K562 (cell line): ENCODE data around the gene ZFPM1. TPM values are rescaled to one million over a fixed set of nuclear protein-coding genes. Genes with fewer than 3 reads are reported as not detected.

ENCODE experiments used
- ARID1B ChIP-seq: fragments of 450-650 bp; IDR thresholded peaks from 2 replicates; pipeline ENCODE4 v1.6.1; 2016; ENCODE audit warnings: antibody characterized with exemption, mild to moderate bottlenecking, inconsistent platforms
- ARID3A ChIP-seq: IDR thresholded peaks from 2 replicates; pipeline ENCODE4 v1.6.1; 2012; ENCODE audit warnings: low read depth, low read length, improper control_type of control experiment, borderline replicate concordance
- ATF7 ChIP-seq: fragments of 450-650 bp; IDR thresholded peaks from 2 replicates; pipeline ENCODE4 v1.7.1; 2014; ENCODE audit warnings: mild to moderate bottlenecking, moderate library complexity
- C11orf30 ChIP-seq: fragments of 450-650 bp; IDR thresholded peaks from 2 replicates; pipeline ENCODE4 v1.6.1; 2016; ENCODE audit warnings: low read depth, mild to moderate bottlenecking
- PYGO2 ChIP-seq: fragments of 450-650 bp; IDR thresholded peaks from 2 replicates; pipeline ENCODE4 v1.6.1; 2016; ENCODE audit warnings: mild to moderate bottlenecking, missing genetic modification characterization, moderate library complexity, missing compliant biosample characterization
- SREBF2 ChIP-seq: sonication (generic); formaldehyde crosslinking; IDR thresholded peaks from 2 replicates; pipeline ENCODE4 v1.4.0; 2020; ENCODE audit warnings: mild to moderate bottlenecking, missing genetic modification reagents
- TBL1XR1 ChIP-seq, 2 experiments: IDR thresholded peaks; 2 replicates each; pipeline ENCODE4 v1.6.1; 2012; ENCODE audit warnings: improper control_type of control experiment in 2 of 2, low read length in 2 of 2, mild to moderate bottlenecking in 1 of 2
- ZNF518B ChIP-seq: fragments of 250-450 bp; sonication (Bioruptor Pico); IDR thresholded peaks from 2 replicates; pipeline ENCODE4 v1.5.0; 2021; ENCODE audit warnings: mild to moderate bottlenecking, moderate library complexity
- ZNF592 ChIP-seq: fragments of 450-650 bp; IDR thresholded peaks from 2 replicates; pipeline ENCODE4 v1.6.1; 2017; ENCODE audit warnings: antibody characterized with exemption, mild to moderate bottlenecking
- ZNF778 ChIP-seq: fragments of 450-650 bp; formaldehyde crosslinking; IDR thresholded peaks from 2 replicates; pipeline ENCODE4 v1.4.0; 2020; ENCODE audit warnings: mild to moderate bottlenecking, moderate library complexity
- polyA plus RNA-seq, 8 experiments: library from polyadenylated mRNA; depleted of rRNA in 4 of 8; stranded (reverse) in 5 of 8; unstranded in 3 of 8; fragments of >200 nt; fragmentation: Nextera tagmentation in 2 of 8; fragmentation: Illumina TruSeq in 1 of 8; extraction: Ambion mirVana in 2 of 8; extraction: Trizol in 1 of 8; gene quantifications; 2 replicates each; pipeline versions ENCODE4 v1.2.1 to v1.2.3, GENCODE V29; 2011 to 2014; ENCODE audit warnings: inconsistent platforms in 1 of 8, missing spikeins in 1 of 8
- total RNA-seq, 7 experiments: library from RNA; depleted of rRNA in 6 of 7; stranded (reverse); fragments of >200 nt in 6 of 7; fragmentation: Illumina TruSeq in 2 of 7; extraction: Trizol in 2 of 7; gene quantifications; 2 replicates each; pipeline versions ENCODE4 v1.2.1 to v1.2.3, GENCODE V29; 2011 to 2021; ENCODE audit warnings: low replicate concordance in 1 of 7
- TF ChIP-seq, protein P1 (sequence below): sonication (generic); formaldehyde crosslinking; IDR thresholded peaks from 2 replicates; pipeline ENCODE4 v1.8.1; 2022; ENCODE audit warnings: missing genetic modification reagents
- TF ChIP-seq, protein P2 (sequence below): fragments of 250-450 bp; sonication (Bioruptor Pico); IDR thresholded peaks from 2 replicates; pipeline ENCODE4 v1.8.0; 2022; ENCODE audit warnings: moderate library complexity, mild to moderate bottlenecking, inconsistent platforms

Gene ZFPM1
- total and polyA plus RNA-seq, 9 of the 15 experiments (the other 6 are each of a cell fraction or from before 2014, with no cell fraction given): 0.03 to 35.9 (median 1.4) TPM

GRCh38 chr16:88560714-88561484, 107.8 kb downstream of the ZFPM1 start (continued):
- TF ChIP-seq ZNF592 (no peak), PYGO2 (tag) (no peak; the same call in 1 of the 2 replicates), ARID3A (no peak), ARID1B (no peak), ZNF778 (CRISPR knock-in tag) (no peak), ATF7 (peak; percentile 62; the same call in 1 of the 2 replicates), C11orf30 (no peak), ZNF518B (no peak; the same call in 1 of the 2 replicates), SREBF2 (peak; percentile 91; the same call in 1 of the 2 replicates), TBL1XR1 (IDR thresholded peaks at IDR 0.05; ENCODE audit: low read length in 2 of 2) (no peak)
- TF ChIP-seq, protein P1, sequence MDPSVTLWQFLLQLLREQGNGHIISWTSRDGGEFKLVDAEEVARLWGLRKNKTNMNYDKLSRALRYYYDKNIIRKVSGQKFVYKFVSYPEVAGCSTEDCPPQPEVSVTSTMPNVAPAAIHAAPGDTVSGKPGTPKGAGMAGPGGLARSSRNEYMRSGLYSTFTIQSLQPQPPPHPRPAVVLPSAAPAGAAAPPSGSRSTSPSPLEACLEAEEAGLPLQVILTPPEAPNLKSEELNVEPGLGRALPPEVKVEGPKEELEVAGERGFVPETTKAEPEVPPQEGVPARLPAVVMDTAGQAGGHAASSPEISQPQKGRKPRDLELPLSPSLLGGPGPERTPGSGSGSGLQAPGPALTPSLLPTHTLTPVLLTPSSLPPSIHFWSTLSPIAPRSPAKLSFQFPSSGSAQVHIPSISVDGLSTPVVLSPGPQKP (CRISPR knock-in tag): 0 out of 2 replicates have a peak, but pooled peaks have one; percentile 81
- TF ChIP-seq, protein P2, sequence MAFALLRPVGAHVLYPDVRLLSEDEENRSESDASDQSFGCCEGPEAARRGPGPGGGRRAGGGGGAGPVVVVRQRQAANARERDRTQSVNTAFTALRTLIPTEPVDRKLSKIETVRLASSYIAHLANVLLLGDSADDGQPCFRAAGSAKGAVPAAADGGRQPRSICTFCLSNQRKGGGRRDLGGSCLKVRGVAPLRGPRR (CRISPR knock-in tag): 0 out of 2 replicates have a peak, but pooled peaks have one; percentile 62
